GM23248 (cell line): ENCODE data around the gene CAPN13. TPM values are rescaled to one million over a fixed set of nuclear protein-coding genes. Genes with fewer than 3 reads are reported as not detected.

Source experiments
- DNase-seq: peaks from one replicate; pipeline ENCODE4 v3.0.0-alpha.2; 2015
- H2AFZ ChIP-seq: fragments of 200-600 bp; sonication (generic); 2 replicates; pipeline ENCODE4 v1.6.1; 2016; ENCODE audit warnings: antibody characterized with exemption
- H3F3A ChIP-seq: fragments of 200-600 bp; sonication (generic); 2 replicates; pipeline ENCODE4 v1.6.1; 2016; ENCODE audit warnings: mild to moderate bottlenecking, antibody characterized with exemption, mixed run types; ENCODE audit not compliant: insufficient read depth
- H3K27ac ChIP-seq: fragments of 200-600 bp; sonication (generic); 2 replicates; pipeline ENCODE4 v1.5.1; 2016; ENCODE audit warnings: mild to moderate bottlenecking
- H3K27me3 ChIP-seq: fragments of 200-600 bp; sonication (generic); replicated peaks from 2 replicates; pipeline ENCODE4 v1.6.1; 2016; ENCODE audit warnings: mild to moderate bottlenecking; ENCODE audit not compliant: insufficient read depth
- H3K36me3 ChIP-seq: fragments of 200-600 bp; sonication (generic); 2 replicates; pipeline ENCODE4 v1.6.1; 2016; ENCODE audit warnings: low read depth, mild to moderate bottlenecking
- H3K4me1 ChIP-seq: fragments of 200-600 bp; sonication (generic); 2 replicates; pipeline ENCODE4 v1.6.1; 2016; ENCODE audit warnings: mild to moderate bottlenecking; ENCODE audit not compliant: insufficient read depth
- H3K4me2 ChIP-seq: fragments of 200-600 bp; sonication (generic); one replicate; pipeline ENCODE4 v1.6.1; 2016; ENCODE audit warnings: mild to moderate bottlenecking; ENCODE audit not compliant: unreplicated experiment
- H3K4me3 ChIP-seq: fragments of 200-600 bp; sonication (generic); 2 replicates; pipeline ENCODE4 v1.5.1; 2016; ENCODE audit warnings: mild to moderate bottlenecking
- H3K79me2 ChIP-seq: fragments of 200-600 bp; sonication (generic); 2 replicates; pipeline ENCODE4 v1.6.1; 2016; ENCODE audit warnings: mild to moderate bottlenecking; ENCODE audit not compliant: insufficient read depth
- H3K9ac ChIP-seq: fragments of 200-600 bp; sonication (generic); 2 replicates; pipeline ENCODE4 v1.6.1; 2016; ENCODE audit warnings: mild to moderate bottlenecking
- H3K9me2 ChIP-seq: fragments of 200-600 bp; sonication (generic); 2 replicates; pipeline ENCODE4 v1.6.1; 2016; ENCODE audit warnings: mixed run types, mild to moderate bottlenecking, moderate library complexity; ENCODE audit not compliant: insufficient read depth
- H3K9me3 ChIP-seq: fragments of 200-600 bp; sonication (generic); one replicate; pipeline ENCODE4 v1.6.1; 2017; ENCODE audit warnings: low read depth
- H4K20me1 ChIP-seq: fragments of 200-600 bp; sonication (generic); 2 replicates; pipeline ENCODE4 v1.6.0; 2016; ENCODE audit not compliant: insufficient read depth
- EZH2 ChIP-seq: fragments of 200-600 bp; sonication (generic); IDR thresholded peaks from 2 replicates; pipeline ENCODE4 v1.6.1; 2018; ENCODE audit warnings: antibody characterized with exemption, mild to moderate bottlenecking; ENCODE audit not compliant: insufficient read depth, poor library complexity, severe bottlenecking
- EZH2phosphoT487 ChIP-seq: fragments of 200-600 bp; sonication (generic); IDR thresholded peaks from 2 replicates; pipeline ENCODE4 v1.6.1; 2018; ENCODE audit warnings: antibody characterized with exemption, moderate library complexity, mild to moderate bottlenecking, low read depth; ENCODE audit not compliant: insufficient read depth
- WGBS, 2 experiments: methylation state at CpG; one replicate each; pipeline ENCODE4 v1.1.6; 2015 to 2017; ENCODE audit warnings: low lambda C conversion rate in 2 of 2, low coverage in 1 of 2; ENCODE audit errors: missing lambda C conversion rate in 2 of 2; 5-methylcytosine and 5-hydroxymethylcytosine counted together
- in situ Hi-C: fragments of 300-500 bp; cut with MboI; formaldehyde crosslinking; loops from 2 replicates; pipeline ENCODE4 v1.15.0; 2020
- polyA plus RNA-seq: library from polyadenylated mRNA; unstranded; fragments of >200 nt; fragmentation: Nextera tagmentation; extraction: Ambion mirVana; gene quantifications from 2 replicates; pipeline ENCODE4 v1.2.1, GENCODE V29; 2016
- total RNA-seq: library from RNA; depleted of rRNA; stranded (reverse); fragments of >200 nt; shearing (Covaris generic); gene quantifications from 2 replicates; pipeline ENCODE4 v1.2.3, GENCODE V29; 2014

The CAPN13 gene
- total and polyA plus RNA-seq, 2 experiments from 2014 or later: not detected

DNA sequence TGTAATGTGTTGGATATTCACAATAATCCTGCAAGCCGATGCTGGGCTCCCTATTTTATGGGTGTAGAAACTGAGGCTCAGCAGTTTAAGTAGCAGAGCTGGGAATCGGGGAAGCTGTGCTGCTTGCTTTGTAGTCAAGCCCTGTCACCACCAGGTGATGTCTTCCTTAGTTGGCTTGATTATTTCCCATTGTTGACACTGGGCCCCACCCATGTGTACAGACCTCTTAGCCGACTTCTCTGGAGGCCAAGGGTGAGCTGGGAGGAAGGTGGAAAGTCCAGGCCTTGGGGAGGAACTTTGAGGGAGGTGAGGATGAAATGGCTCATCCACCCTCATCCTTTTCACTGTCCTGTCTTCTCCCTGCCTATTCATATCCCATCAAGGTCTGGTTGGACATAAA lies 60.0 kb downstream of the CAPN13 start:
- 23 to 29% methylated on average over 3 of the region's 3 CpGs for WGBS, 2 experiments
- Histone ChIP-seq H3K4me3 (no peak overlapping the region), H2AFZ (no peak overlapping the region), H4K20me1 (no peaks in the 10 kb centered on the region), H3K79me2 (no peaks in the 10 kb centered on the region), H3K9ac (no peak overlapping the region), H3K9me2 (no peaks in the 10 kb centered on the region), H3F3A (no peaks in the 10 kb centered on the region), H3K4me1 (no peaks in the 10 kb centered on the region), H3K27ac (no peak overlapping the region), H3K9me3 (no peaks in the 10 kb centered on the region), H3K4me2 (no peak overlapping the region), H3K36me3 (no peaks in the 10 kb centered on the region), H3K27me3 (peaks cover 21% of the 10 kb centered on the region)
- in situ Hi-C loops: no loop called here
- no peak for TF ChIP-seq EZH2
- no peak for TF ChIP-seq EZH2phosphoT487
- DNase-seq: no peak

GRCh38 chr2:30744823-30745222 lies 62.4 kb downstream of the CAPN13 start:
- Histone ChIP-seq H3K4me2 (no peak overlapping the region), H3K27me3 (peaks cover 21% of the 10 kb centered on the region), H2AFZ (no peak overlapping the region), H3K27ac (no peak overlapping the region), H3K9ac (no peak overlapping the region), H3K36me3 (no peaks in the 10 kb centered on the region), H3K79me2 (no peaks in the 10 kb centered on the region), H4K20me1 (no peaks in the 10 kb centered on the region), H3K9me3 (no peaks in the 10 kb centered on the region), H3F3A (no peaks in the 10 kb centered on the region), H3K4me3 (no peak overlapping the region), H3K9me2 (no peaks in the 10 kb centered on the region), H3K4me1 (no peaks in the 10 kb centered on the region)
- no peak for DNase-seq
- in situ Hi-C loops: no loop called here
- TF ChIP-seq EZH2phosphoT487: no peak
- TF ChIP-seq EZH2: no peak
- 63 to 68% methylated on average over 2 of the region's 2 CpGs for whole genome bisulfite sequencing, 2 experiments

DNA sequence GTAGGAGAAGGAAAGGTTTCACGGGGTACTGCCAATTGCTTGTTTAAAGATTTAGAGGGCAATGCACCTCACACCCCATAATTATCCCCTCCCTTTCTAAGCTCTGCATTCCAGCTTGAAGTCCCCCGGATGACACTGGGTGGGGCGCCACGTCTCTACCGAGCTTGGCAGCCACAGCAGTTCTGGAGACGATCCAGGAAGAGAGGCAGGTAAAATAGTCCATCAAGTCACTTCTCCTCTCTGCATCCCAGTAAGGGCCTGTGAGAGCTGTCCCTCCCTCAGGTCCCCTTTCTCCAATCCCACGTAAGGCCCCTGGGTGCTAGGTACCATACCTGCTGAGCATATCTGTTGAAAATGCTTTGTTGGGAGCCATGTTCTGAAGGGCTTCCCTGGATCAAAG lies 65.7 kb downstream of the CAPN13 start:
- no peaks in the 10 kb centered on the region for H3K4me1 ChIP-seq
- H3K4me2 ChIP-seq: no peak overlapping the region
- H3K36me3 ChIP-seq: no peaks in the 10 kb centered on the region
- 63 to 64% methylated on average over 7 of the region's 7 CpGs for WGBS, 2 experiments
- H3K9me2 ChIP-seq: no peaks in the 10 kb centered on the region
- no peaks in the 10 kb centered on the region for H3F3A ChIP-seq
- no peak for TF ChIP-seq EZH2phosphoT487
- no peak for TF ChIP-seq EZH2
- no peak overlapping the region for H3K27ac ChIP-seq
- no peaks in the 10 kb centered on the region for H3K79me2 ChIP-seq
- no peaks in the 10 kb centered on the region for H4K20me1 ChIP-seq
- no peak overlapping the region for H3K9ac ChIP-seq
- H2AFZ ChIP-seq: no peak overlapping the region
- peaks cover 5% of the 10 kb centered on the region for H3K27me3 ChIP-seq
- no peak overlapping the region for H3K4me3 ChIP-seq
- in situ Hi-C loops: no loop called here
- H3K9me3 ChIP-seq: no peaks in the 10 kb centered on the region
- DNase-seq: no peak

GRCh38 chr2:30738141-30738911 lies 68.9 kb downstream of the CAPN13 start:
- Histone ChIP-seq H3K4me2 (no peak overlapping the region), H3K27me3 (peaks cover 11% of the 10 kb centered on the region), H3K36me3 (no peaks in the 10 kb centered on the region), H4K20me1 (no peaks in the 10 kb centered on the region), H3K4me1 (no peaks in the 10 kb centered on the region), H2AFZ (no peak overlapping the region), H3K79me2 (no peaks in the 10 kb centered on the region), H3K27ac (no peak overlapping the region), H3K9me3 (no peaks in the 10 kb centered on the region), H3F3A (no peaks in the 10 kb centered on the region), H3K9ac (no peak overlapping the region), H3K9me2 (no peaks in the 10 kb centered on the region), H3K4me3 (no peak overlapping the region)
- 58 to 64% methylated on average over 7 of the region's 7 CpGs for WGBS, 2 experiments
- TF ChIP-seq EZH2phosphoT487 (no peak), EZH2 (no peak)
- in situ Hi-C loops: no loop called here
- no peak for DNase-seq
